ENCODE results near the gene ZFYVE27. TPM values are rescaled to one million over a fixed set of nuclear protein-coding genes. Genes with fewer than 3 reads are reported as not detected.

Gene ZFYVE27
- total and polyA plus RNA-seq, 10 of the 15 experiments (the other 5 are each of a cell fraction or from before 2014, with no cell fraction given) = 1.1 to 28.9 (median 21.4) TPM

DNA sequence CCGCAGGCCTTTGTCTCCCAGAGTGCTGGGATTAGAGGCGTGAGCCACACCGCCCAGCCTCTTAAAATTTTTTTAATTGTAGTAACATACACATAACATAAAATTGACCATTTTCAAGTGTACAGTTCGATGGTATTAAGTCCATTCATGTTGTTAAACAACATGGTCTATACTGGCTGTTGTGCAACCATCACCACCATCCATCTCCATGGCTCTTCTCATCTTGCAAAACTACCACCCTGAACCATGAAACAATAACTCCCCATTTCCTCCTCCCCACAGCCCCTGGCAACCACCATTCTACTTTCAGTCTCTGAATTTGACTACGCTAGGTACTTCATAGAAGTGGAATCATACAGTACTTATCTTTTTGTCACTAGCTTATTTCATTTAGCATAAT is 7.9 kb upstream of the ZFYVE27 start:
- Histone ChIP-seq H3K4me3 (no peak overlapping the region), H3K27me3 (replicated peaks in 1 of 2; ENCODE audit: control insufficient read depth in 2 of 2, insufficient read depth in 2 of 2, low read length in 1 of 2) (no peaks in the 10 kb centered on the region), H4K20me1 (ENCODE audit: control insufficient read depth, insufficient read depth) (no peaks in the 10 kb centered on the region), H3K36me3 (ENCODE audit: control insufficient read depth in 2 of 2, insufficient read depth in 2 of 2, low read length in 1 of 2) (no peaks in the 10 kb centered on the region), H2AFZ (ENCODE audit: control insufficient read depth, low read depth, low read length) (no peak overlapping the region), H3K79me2 (ENCODE audit: control insufficient read depth, insufficient read depth, low read length) (no peaks in the 10 kb centered on the region), H3K4me2 (ENCODE audit: control insufficient read depth, insufficient read depth) (no peak overlapping the region), H3K9ac (ENCODE audit: control insufficient read depth, insufficient read depth, low read length) (no peak overlapping the region), H3K27ac (ENCODE audit: control insufficient read depth, insufficient read depth) (no peak overlapping the region), H3K9me3 (replicated peaks; ENCODE audit: control insufficient read depth, insufficient read depth, low read length) (no peaks in the 10 kb centered on the region; the same call in 2 of the 3 replicates), H3K4me1 (ENCODE audit: control insufficient read depth, insufficient read depth, low read length) (no peaks in the 10 kb centered on the region)
- 73% methylated on average over 5 of the region's 5 CpGs for WGBS (ENCODE audit: insufficient coverage, insufficient replicate concordance, low lambda C conversion rate, missing lambda C conversion rate)
- ATAC-seq (no peak), DNase-seq (ENCODE audit: low read depth, low spot score) (no peak), FAIRE-seq (no peak)
- intact Hi-C loops (cut with micrococcal nuclease; ENCODE audit: unreplicated experiment) (no loop called here), in situ Hi-C loops (cut with MboI) (no loop called here)
- SMC1A ChIA-PET (ENCODE audit: uncharacterized antibody, unreplicated experiment) = interaction anchor here (1.5 kb wide), 1 partner anchor 43 kb away, joined by 4 read pairs; the partner anchor contains the start of gene AVPI1
- POLR2A ChIA-PET = no interaction called here
- BruUV-seq (replicated peaks) = no TSS peak
- RAD21 ChIA-PET (ENCODE audit: unreplicated experiment) = interaction anchor here (0.9 to 1.5 kb wide), 3 partner anchors 25 to 42 kb away, joined by 3 to 5 read pairs (median 3); partner anchors contain the start of gene AVPI1
- CTCF ChIA-PET = interaction anchor here (1.2 to 21.5 kb wide), 3 partner anchors 21 to 67 kb away, joined by 3 to 416 read pairs (median 124); partner anchors contain the start of genes AVPI1 and MARVELD1
- no peak for TF ChIP-seq EGR1 (IDR thresholded peaks at IDR 0.05; ENCODE audit: borderline replicate concordance in 1 of 2, low read depth in 2 of 2, low read length in 2 of 2)
- no peak for TF ChIP-seq FOS (IDR thresholded peaks at IDR 0.05; ENCODE audit: borderline replicate concordance, extremely low read depth, insufficient read length)
- no peak for TF ChIP-seq MTA2 (IDR thresholded peaks at IDR 0.05; ENCODE audit: low read depth)
- TF ChIP-seq TCF12 (IDR thresholded peaks at IDR 0.05; ENCODE audit: low read depth, low read length) = no peak
- TF ChIP-seq CBX3 (IDR thresholded peaks at IDR 0.05; ENCODE audit: borderline replicate concordance, low read depth) = no peak
- no peak for TF ChIP-seq RBBP5 (conservative IDR thresholded peaks at IDR 0.05)
- TF ChIP-seq, protein P1, sequence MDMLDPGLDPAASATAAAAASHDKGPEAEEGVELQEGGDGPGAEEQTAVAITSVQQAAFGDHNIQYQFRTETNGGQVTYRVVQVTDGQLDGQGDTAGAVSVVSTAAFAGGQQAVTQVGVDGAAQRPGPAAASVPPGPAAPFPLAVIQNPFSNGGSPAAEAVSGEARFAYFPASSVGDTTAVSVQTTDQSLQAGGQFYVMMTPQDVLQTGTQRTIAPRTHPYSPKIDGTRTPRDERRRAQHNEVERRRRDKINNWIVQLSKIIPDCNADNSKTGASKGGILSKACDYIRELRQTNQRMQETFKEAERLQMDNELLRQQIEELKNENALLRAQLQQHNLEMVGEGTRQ (IDR thresholded peaks at IDR 0.05; ENCODE audit: borderline replicate concordance, low read depth, low read length) = no peak
- no peak for TF ChIP-seq NR2F1 (conservative IDR thresholded peaks at IDR 0.05)
- TF ChIP-seq, protein P2, sequence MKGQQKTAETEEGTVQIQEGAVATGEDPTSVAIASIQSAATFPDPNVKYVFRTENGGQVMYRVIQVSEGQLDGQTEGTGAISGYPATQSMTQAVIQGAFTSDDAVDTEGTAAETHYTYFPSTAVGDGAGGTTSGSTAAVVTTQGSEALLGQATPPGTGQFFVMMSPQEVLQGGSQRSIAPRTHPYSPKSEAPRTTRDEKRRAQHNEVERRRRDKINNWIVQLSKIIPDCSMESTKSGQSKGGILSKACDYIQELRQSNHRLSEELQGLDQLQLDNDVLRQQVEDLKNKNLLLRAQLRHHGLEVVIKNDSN (IDR thresholded peaks at IDR 0.05; ENCODE audit: borderline replicate concordance, extremely low read length, insufficient read depth, low read depth, low read length) = no peak
- TF ChIP-seq GABPA (IDR thresholded peaks at IDR 0.05; ENCODE audit: low read depth) = no peak
- no peak for TF ChIP-seq ZBED1 (IDR thresholded peaks at IDR 0.05; ENCODE audit: borderline replicate concordance)
- TF ChIP-seq CEBPB (IDR thresholded peaks at IDR 0.05; ENCODE audit: borderline replicate concordance in 1 of 2, low read depth in 2 of 2, low read length in 2 of 2) = no peak
